HEK293 (cell line): Measurements from ENCODE around the gene ITK.

ENCODE experiments used
- CTCF ChIA-PET: fragments of 350-600 bp; formaldehyde crosslinking; extraction: SDS; loops from one replicate; lab custom pipeline; 2021; ENCODE audit warnings: antibody characterized with exemption; lab: Yijun Ruan, JAX
- POLR2A ChIA-PET: fragments of 300-600 bp; formaldehyde crosslinking; extraction: SDS; loops from one replicate; lab custom pipeline; 2020; ENCODE audit warnings: antibody characterized with exemption, inconsistent platforms; lab: Yijun Ruan, JAX
- H3K27ac ChIP-seq: fragments of 200-500 bp; sonication (Bioruptor generic); 2 replicates; pipeline ENCODE4 v1.5.1; 2014; ENCODE audit warnings: low read depth, low read length, control low read depth, inconsistent platforms; ENCODE audit errors: extremely low read depth
- H3K36me3 ChIP-seq, 2 experiments: fragments of 200-500 bp in 1 of 2; sonication (Bioruptor generic) in 1 of 2; 1 replicate in 1 of 2; 2 replicates in 1 of 2; pipeline ENCODE4 v1.5.1; 2014 to 2017; ENCODE audit warnings: inconsistent platforms in 2 of 2, low read length in 2 of 2; ENCODE audit not compliant: control insufficient read depth in 2 of 2, insufficient read depth in 1 of 2
- H3K4me1 ChIP-seq: fragments of 200-500 bp; sonication (Bioruptor generic); 2 replicates; pipeline ENCODE4 v1.5.1; 2014; ENCODE audit warnings: mild to moderate bottlenecking, low read length, inconsistent platforms; ENCODE audit not compliant: control insufficient read depth, insufficient read depth
- H3K4me3 ChIP-seq: 2 replicates; pipeline ENCODE4 v1.5.1; 2011; ENCODE audit warnings: low read depth, mild to moderate bottlenecking, control low read depth, low read length, moderate library complexity
- H3K9me3 ChIP-seq: fragments of 200-500 bp; sonication (Bioruptor generic); 2 replicates; pipeline ENCODE4 v1.5.1; 2014; ENCODE audit warnings: low read depth, low read length, inconsistent platforms; ENCODE audit not compliant: control insufficient read depth, insufficient read depth
- BCL11A ChIP-seq: fragments of 450-650 bp; formaldehyde crosslinking; IDR thresholded peaks from 2 replicates; pipeline ENCODE4 v1.5.1; 2016; ENCODE audit warnings: low read depth, missing biosample characterization, missing genetic modification characterization
- IKZF3 ChIP-seq: fragments of 450-650 bp; IDR thresholded peaks from 2 replicates; pipeline ENCODE4 v1.5.0; 2018; ENCODE audit warnings: missing biosample characterization, mild to moderate bottlenecking, missing genetic modification characterization, moderate library complexity
- MYNN ChIP-seq: fragments of 450-650 bp; formaldehyde crosslinking; IDR thresholded peaks from 2 replicates; pipeline ENCODE4 v1.5.1; 2016; ENCODE audit warnings: missing biosample characterization, missing genetic modification characterization, borderline replicate concordance
- PBX3 ChIP-seq: sonication (generic); formaldehyde crosslinking; IDR thresholded peaks from 2 replicates; pipeline ENCODE4 v1.8.1; 2022; ENCODE audit warnings: mild to moderate bottlenecking, moderate library complexity, missing genetic modification reagents
- ZBTB6 ChIP-seq: fragments of 450-650 bp; formaldehyde crosslinking; IDR thresholded peaks from 2 replicates; pipeline ENCODE4 v1.5.1; 2017; ENCODE audit warnings: missing biosample characterization, missing genetic modification characterization
- ZBTB7A ChIP-seq: fragments of 450-650 bp; formaldehyde crosslinking; IDR thresholded peaks from 2 replicates; pipeline ENCODE4 v1.5.1; 2016; ENCODE audit warnings: low read depth, missing biosample characterization, missing genetic modification characterization
- ZNF121 ChIP-seq: fragments of 450-650 bp; formaldehyde crosslinking; IDR thresholded peaks from 2 replicates; pipeline ENCODE4 v1.5.1; 2016; ENCODE audit warnings: missing biosample characterization, missing genetic modification characterization
- ZNF146 ChIP-seq: fragments of 450-650 bp; formaldehyde crosslinking; IDR thresholded peaks from 2 replicates; pipeline ENCODE4 v1.5.1; 2016; ENCODE audit warnings: missing biosample characterization, missing genetic modification characterization
- ZNF341 ChIP-seq: fragments of 450-650 bp; formaldehyde crosslinking; IDR thresholded peaks from 2 replicates; pipeline ENCODE4; 2016; ENCODE audit warnings: low read depth, missing biosample characterization, missing genetic modification characterization
- ZNF449 ChIP-seq: fragments of 450-650 bp; formaldehyde crosslinking; IDR thresholded peaks from 2 replicates; pipeline ENCODE4 v1.5.1; 2017; ENCODE audit warnings: missing biosample characterization, mild to moderate bottlenecking, missing genetic modification characterization, moderate library complexity
- ZNF549 ChIP-seq: fragments of 450-650 bp; IDR thresholded peaks from 2 replicates; pipeline ENCODE4 v1.5.1; 2018; ENCODE audit warnings: missing biosample characterization, missing genetic modification characterization, mild to moderate bottlenecking, inconsistent platforms, moderate library complexity
- ZNF560 ChIP-seq: fragments of 450-650 bp; formaldehyde crosslinking; IDR thresholded peaks from 2 replicates; pipeline ENCODE4 v1.5.1; 2017; ENCODE audit warnings: missing biosample characterization, missing genetic modification characterization, borderline replicate concordance
- ZNF585B ChIP-seq: fragments of 450-650 bp; formaldehyde crosslinking; IDR thresholded peaks from 2 replicates; pipeline ENCODE4 v1.5.1; 2016; ENCODE audit warnings: missing biosample characterization, missing genetic modification characterization
- ZNF621 ChIP-seq: fragments of 450-650 bp; formaldehyde crosslinking; IDR thresholded peaks from 2 replicates; pipeline ENCODE4 v1.5.1; 2017; ENCODE audit warnings: missing biosample characterization, missing genetic modification characterization
- ZNF670 ChIP-seq: fragments of 450-650 bp; formaldehyde crosslinking; IDR thresholded peaks from 2 replicates; pipeline ENCODE4 v1.5.1; 2016; ENCODE audit warnings: missing biosample characterization, missing genetic modification characterization, low read depth
- ZNF692 ChIP-seq: fragments of 450-650 bp; formaldehyde crosslinking; IDR thresholded peaks from 2 replicates; pipeline ENCODE4 v1.5.1; 2016; ENCODE audit warnings: missing biosample characterization, missing genetic modification characterization
- ZNF830 ChIP-seq: fragments of 450-650 bp; IDR thresholded peaks from 2 replicates; pipeline ENCODE4 v1.5.0; 2018; ENCODE audit warnings: missing biosample characterization, missing genetic modification characterization, low read depth, mild to moderate bottlenecking, moderate library complexity

Gene ITK

GRCh38 chr5:157180374-157181264, at the start of gene ITK:
TSS of gene ITK (plus strand) at chr5:157180840. CDS start at chr5:157180978, 138 bp downstream.
- Histone ChIP-seq H3K4me3 (no peak within 1 kb of the TSS), H3K36me3 (no peaks in the 10 kb centered on the region), H3K27ac (no peak within 1 kb of the TSS), H3K9me3 (no peaks in the 10 kb centered on the region), H3K4me1 (no peaks in the 10 kb centered on the region)
- no peak for TF ChIP-seq ZNF341 (tag by site-specific recombination)
- TF ChIP-seq ZNF449 (tag by site-specific recombination): no peak
- TF ChIP-seq ZNF146 (tag by site-specific recombination): no peak
- no peak for TF ChIP-seq ZNF121
- TF ChIP-seq ZNF670: no peak
- no peak for TF ChIP-seq ZBTB6 (tag by site-specific recombination)
- TF ChIP-seq IKZF3 (tag by site-specific recombination): no peak
- TF ChIP-seq PBX3 (CRISPR knock-in tag): no peak
- no peak for TF ChIP-seq ZNF585B
- TF ChIP-seq ZNF692 (tag by site-specific recombination): no peak
- TF ChIP-seq ZNF830 (tag by site-specific recombination): no peak
- no peak for TF ChIP-seq ZBTB7A (tag by site-specific recombination)
- TF ChIP-seq ZNF549 (tag by site-specific recombination): no peak
- ChIA-PET CTCF (interaction anchor here (0.8 kb wide), 1 partner anchor 37 kb away, joined by 4 read pairs; no protein-coding TSS in a partner anchor), POLR2A (no interaction called here)

GRCh38 chr5:157130925-157131324, 49.7 kb upstream of the ITK start:
- no peak for TF ChIP-seq BCL11A (tag by site-specific recombination)
- TF ChIP-seq MYNN (tag by site-specific recombination): no peak
- no peak for TF ChIP-seq ZNF560 (tag by site-specific recombination)
- TF ChIP-seq ZNF621 (tag by site-specific recombination): no peak
- TF ChIP-seq, all 188 proteins: peak for 0
- H3K9me3 ChIP-seq: no peaks in the 10 kb centered on the region
- no peaks in the 10 kb centered on the region for H3K4me1 ChIP-seq
- CTCF ChIA-PET: interaction anchor here (0.6 to 3.8 kb wide), 9 partner anchors 12 to 1991 kb away, joined by 3 to 19 read pairs (median 3); partner anchors contain the start of gene MED7
- POLR2A ChIA-PET: interaction anchor here (0.7 to 3.9 kb wide), 2 partner anchors 12 to 211 kb away, joined by 4 to 20 read pairs; partner anchors contain the start of gene MED7
- H3K27ac ChIP-seq: no peak overlapping the region
- H3K36me3 ChIP-seq: no peaks in the 10 kb centered on the region
- no peak overlapping the region for H3K4me3 ChIP-seq
